HG03139 (cell line): ENCODE measurements around the gene PRR5L.
"Not testable (repeated sequence)": the region's sequence is repeated elsewhere in the genome, so short reads cannot be mapped to it uniquely, and the experiment has no call there.

Source experiments
- ATAC-seq: cut with Tn5 transposase; IDR thresholded peaks from one replicate; pipeline ENCODE4 v1.9.1; 2021; ENCODE audit not compliant: unreplicated experiment

Gene PRR5L

DNA sequence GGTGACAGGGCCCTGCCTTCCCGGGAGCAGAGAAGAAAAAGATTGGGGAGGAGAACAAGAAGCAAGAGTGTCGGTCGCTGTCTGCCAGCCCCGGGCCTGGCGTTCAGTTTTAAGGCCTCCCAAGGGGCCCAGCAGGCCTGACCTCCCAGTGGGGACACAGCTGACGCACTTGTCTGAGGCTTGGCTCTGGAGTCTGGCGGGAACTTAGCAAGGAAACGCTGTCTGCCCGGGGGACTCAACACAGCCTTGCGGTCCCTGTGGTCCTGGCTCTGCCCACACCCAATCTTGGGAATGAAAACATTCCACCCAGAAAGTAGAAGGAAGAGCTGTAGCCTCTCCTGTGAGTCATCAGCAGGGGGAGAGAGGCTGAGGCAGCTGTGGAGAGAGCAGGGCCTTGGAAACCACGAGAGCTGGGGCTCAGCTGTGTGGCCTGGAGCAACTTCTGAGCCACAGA is 159.6 kb downstream of the PRR5L start:
- ATAC-seq, result no peak

DNA sequence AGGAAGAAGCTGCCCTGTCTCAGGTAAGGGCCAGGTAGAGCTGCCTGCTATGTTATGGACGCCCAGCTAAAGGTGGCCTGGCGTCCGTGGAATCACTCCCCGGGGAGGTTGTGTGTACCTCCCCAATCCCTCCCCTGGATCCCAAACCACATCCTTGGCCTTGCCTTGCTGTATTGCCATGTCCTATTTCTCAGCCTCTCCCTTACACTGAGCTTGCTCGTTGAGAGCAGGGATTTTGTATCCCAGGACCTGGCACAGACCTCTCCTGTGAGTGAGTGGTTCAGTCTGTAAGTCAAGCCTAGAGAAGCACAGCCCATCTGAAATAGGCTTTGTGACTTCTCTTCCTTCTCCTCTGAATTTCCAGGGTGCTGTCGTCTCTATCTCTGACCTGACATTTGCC is 160.1 kb downstream of the PRR5L start:
- ATAC-seq, result no peak

DNA sequence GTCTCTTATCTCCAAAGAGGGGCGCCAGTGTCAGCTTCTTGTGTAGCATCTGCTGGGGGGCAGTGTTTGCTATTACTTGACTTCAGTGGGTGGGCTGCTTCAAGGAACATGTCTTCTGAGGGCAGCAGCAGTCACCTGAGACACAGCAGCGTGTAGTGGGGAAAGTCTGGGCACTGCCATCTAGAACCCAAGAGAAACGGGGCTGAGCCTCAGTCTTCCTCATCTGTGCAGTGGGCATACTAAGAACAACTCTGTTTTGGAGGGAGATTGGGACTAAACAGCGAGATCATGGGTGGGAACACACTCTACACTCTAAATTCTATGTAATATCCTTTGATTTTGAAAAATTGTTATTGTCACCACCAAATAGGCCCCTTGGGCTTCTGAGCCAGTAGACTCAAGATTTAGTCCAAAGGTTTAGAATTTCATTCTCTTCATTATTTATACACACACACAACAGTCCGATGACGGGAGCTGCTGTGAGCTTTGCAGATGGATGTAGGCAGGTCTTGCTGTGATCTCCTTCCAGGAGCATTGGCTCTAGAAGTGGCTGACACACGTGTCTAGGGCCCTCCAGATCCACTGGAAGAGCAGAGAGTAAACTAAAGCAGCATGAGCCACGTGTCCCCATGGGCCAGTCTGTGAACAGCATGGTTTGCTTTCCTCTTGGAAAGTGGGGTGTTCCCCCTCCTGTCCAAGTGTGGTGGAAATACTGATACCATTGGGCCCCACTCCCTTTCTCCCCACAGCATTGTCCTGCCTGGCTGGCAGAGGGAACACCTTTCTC is 162.2 kb downstream of the PRR5L start:
- no peak for ATAC-seq

DNA sequence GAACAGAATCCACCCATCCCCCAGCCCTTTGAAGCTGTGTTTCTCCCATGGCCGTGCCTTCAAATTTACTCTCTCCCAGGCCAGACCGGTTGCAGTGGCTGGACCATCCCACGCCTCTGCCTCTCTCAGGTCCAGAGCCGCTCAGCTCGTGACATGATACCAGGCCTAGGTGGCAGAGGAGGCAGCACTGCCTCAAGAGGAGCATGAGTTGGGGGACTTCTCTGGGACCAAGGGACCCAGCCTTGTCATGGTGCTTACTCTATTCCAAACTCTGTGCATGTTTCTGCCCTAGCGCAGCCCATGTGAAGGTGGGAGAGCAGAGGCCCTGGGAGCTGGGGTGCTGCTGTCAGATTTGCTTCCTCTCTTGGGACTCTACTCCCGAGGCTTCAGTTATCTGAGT is 163.0 kb downstream of the PRR5L start:
- no peak for ATAC-seq

DNA sequence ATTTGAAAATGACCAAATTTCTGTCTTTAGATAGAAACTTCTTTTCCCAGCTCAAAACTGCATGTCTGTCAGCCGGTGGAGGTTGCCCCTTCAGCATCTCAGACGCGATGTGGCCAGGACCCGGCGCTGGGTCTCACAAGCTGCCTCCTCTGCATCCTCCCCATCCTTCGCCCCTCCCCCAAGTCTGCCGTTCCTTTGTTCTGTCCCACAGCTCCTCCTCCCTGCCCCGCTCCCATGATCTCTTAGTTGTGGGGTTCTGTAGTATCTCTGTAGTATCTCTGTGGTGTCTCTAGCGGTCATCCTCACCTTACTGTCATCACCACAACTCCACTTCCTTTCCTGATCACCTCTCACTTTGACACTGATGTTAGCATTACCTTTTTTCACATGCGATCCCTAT is 164.1 kb downstream of the PRR5L start:
- ATAC-seq, result no peak

DNA sequence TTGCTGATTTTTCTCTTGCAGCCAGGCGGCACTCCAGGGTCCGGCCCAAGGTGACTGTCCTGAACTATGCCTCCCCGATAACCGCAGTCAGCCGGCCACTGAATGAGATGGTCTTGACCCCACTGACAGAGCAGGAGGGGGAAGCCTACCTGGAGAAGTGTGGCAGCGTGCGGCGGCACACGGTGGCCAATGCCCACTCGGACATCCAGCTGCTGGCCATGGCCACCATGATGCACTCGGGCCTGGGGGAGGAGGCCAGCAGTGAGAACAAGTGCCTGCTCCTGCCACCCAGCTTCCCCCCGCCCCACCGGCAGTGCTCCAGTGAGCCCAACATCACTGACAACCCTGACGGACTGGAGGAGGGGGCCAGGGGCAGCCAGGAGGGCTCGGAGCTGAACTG is 166.2 kb downstream of the PRR5L start:
- no peak for ATAC-seq

DNA sequence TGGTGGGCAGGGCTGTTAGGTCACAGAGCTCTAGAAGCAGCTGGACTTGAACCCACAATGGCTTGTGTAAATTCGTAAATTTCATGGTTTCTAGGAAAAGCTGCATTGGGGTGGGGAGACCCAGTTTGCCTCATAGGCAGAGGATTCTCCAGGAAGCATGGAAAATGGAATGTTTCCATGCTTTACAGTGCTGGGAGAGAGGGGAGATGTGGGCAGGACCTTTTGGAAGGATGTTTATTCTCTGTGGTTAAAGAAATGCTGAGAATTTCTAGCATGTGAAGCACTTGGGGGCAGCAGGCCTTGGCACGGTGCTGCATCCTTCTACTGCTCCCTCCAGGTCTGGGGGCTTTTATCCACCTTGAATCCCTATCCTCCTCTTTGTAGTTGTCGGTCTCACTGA is 167.7 kb downstream of the PRR5L start:
- no peak for ATAC-seq

DNA sequence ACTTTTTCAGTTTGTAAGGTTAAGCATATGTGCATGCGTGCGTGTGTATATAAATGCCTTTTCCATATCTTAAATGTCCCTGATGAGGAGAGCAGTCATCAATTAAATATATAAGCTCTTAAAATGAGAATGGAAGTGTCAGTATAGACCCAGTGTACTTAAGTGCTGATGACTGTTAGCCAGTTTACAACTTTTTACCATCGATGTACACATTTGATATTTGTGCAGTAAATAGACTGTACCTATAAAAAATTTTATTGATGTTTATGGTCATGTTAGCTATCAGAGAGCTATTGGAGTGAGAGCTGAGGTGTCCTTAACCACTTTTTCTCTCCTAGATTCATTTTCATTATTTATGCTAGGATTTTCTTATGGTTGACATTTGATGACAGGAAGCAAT is 168.6 kb downstream of the PRR5L start:
- ATAC-seq, result no peak

DNA sequence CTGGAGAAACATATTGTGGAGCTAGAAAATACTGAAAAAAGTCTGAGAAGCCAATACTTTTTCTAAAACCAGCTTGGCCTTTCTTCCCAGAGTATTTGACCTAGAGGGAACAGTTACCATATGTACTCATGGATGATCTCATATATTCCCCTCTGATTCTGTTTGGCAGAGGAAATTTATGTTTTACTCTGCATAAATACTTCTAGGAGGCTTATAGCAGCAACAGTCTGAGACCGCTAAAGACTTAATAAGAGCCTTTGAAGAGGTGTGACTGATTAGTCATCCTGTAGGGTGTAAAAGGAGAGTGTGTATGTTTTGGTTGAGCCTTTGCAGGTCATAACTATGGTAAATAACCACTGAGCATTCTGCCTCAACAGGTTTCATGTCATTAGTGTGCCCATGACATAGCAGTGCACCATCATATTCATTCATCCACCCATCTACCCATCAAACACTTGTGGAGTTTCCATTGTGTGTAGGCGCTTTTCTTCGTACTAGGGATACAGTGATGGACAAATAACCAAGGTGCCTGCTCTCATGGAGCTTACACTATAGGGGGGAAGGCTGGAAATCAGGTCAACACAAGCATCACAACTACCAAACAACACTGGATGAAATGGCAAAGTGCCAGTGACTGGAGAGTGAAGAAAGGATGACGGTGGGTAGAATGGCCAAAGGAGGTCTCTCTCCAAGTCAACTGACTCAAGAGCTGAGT is 169.5 kb downstream of the PRR5L start:
- no peak for ATAC-seq

DNA sequence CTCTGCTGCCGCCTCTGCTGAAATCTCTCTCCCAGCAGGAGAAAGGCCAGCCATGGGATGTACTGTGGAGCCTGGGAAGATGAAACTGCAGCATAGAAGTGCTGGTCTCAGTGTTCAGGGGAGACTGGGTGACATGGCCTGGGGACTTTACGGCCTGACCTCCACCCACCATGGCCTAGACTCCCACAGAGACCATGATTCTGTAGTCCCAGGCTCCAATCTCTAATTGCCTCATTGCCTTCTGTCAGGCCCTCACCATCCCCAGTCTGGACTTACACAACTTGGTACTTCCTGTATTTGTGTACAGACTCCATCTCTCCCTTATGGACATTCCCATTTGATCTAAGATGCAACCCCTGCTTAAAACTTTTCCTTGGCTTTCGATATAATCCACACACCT is 170.9 kb downstream of the PRR5L start:
- ATAC-seq, result no peak

DNA sequence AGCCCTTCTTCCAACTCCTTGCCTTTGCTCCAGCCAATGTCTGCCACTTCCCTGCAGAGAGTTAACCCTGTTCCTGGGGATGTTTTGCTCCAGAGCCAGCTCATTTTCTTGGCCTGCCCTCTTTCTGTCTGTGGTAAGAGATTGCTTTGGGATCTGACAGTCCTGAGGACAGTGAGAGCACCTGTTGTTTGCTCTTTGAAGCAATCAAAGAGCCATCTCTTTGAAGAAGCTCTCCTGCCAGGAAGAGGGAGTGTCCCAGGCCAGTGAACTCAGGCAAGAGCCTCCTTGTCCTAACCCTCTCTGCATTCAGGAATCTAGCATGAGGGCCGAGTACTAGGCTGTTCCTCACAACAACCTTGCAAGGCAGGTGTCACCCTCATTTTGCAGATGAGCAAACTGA is 171.8 kb downstream of the PRR5L start:
- ATAC-seq, result no peak

DNA sequence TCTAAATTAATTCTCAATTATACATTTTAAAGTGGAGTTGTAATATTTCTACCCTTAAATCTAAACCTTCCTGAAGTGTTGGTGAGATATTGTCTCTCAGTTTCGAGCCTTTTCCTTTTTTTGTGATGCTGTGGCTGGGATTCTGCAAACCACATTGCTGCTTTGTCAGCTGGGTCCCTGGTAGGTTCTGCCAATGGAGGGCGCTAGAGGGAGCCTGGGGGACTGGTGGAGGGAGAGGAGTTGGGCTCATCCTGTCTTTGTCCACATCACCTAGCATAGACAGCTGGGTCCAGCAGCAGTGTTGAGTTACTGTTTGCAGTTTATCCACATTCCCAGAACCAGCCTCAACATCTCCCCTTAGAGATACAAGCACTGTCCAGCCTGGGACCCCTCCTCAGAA is 173.0 kb downstream of the PRR5L start:
- ATAC-seq, result no peak

DNA sequence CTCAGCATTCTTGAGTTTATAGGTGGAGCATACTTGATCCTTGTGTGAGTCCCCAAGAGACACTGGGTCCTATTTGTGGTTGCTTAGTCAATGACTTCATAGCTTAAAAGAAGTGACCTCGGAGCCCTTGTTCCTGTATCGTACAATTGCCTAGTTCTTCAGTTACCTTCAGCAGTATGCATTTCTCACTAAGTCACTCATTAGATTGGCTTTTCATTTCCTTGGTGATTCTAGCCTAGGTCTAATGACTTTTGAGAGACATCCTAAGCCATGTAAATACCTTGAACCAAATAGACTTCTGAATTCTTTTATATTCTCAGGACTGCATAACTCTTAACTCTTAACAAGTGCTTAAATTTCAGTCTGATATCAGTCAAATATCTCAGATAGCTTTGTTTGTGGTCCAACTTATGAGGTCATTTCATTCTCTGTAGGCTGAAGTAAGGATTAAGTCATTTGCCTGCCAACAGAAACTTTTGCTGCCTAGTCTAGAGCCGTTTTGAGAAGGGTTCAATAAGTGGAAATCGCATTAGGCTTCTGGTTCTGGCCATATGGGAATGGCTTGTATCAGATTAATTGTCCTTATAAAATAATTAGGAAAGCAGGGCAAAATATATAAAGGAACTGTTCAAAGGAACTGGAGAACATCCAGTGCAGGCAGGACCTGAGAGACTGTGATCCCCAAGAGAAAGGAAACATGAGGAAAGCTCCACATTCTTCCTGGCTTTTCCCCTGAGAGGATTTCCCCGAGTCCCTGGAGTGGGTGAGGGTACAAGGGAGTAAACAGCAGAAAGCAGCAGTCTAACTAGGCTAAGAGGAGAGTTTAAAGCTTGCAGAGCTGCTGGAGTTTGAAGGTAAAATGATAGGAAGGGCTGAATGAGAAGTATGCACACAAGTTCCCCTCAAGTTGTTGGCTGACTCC is 174.1 kb downstream of the PRR5L start:
- no peak for ATAC-seq

DNA sequence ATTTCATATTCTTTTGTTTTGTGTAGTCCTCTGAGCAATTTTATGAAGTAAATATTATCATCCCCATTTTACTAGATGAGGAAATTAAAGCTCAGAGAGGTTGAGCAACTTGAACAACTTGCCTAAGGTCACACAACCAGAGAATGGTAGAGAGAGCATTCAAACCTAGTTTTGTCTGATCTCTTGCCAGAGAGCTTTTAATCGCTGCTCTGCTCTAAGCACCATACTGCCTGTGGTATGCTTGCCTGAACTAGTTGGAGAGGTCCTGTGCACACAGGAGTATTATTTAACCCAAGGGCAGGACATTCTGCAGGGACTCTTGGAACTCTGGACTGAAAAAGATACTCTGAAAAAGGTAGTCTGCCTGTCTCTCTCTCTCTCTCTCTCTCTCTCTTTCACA is 175.5 kb downstream of the PRR5L start:
- ATAC-seq, result no peak

DNA sequence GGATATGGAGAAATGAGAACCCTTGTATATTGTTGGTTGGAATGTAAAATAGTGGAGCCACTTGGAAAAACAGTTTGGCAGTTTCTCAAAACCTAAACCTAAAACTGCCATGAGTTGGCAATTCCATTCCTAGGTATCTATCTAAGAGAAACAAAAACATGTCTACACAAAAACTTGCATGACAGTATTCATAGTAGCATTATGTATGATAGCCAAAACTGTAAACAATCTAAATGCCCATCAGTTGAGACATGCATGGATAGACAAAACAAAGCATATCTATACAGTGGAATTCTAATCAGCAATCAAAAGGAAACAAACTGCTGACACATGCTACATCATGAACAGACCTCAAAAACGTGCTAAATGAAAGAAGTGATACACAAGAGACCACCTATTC is 179.1 kb downstream of the PRR5L start:
- no peak for ATAC-seq

DNA sequence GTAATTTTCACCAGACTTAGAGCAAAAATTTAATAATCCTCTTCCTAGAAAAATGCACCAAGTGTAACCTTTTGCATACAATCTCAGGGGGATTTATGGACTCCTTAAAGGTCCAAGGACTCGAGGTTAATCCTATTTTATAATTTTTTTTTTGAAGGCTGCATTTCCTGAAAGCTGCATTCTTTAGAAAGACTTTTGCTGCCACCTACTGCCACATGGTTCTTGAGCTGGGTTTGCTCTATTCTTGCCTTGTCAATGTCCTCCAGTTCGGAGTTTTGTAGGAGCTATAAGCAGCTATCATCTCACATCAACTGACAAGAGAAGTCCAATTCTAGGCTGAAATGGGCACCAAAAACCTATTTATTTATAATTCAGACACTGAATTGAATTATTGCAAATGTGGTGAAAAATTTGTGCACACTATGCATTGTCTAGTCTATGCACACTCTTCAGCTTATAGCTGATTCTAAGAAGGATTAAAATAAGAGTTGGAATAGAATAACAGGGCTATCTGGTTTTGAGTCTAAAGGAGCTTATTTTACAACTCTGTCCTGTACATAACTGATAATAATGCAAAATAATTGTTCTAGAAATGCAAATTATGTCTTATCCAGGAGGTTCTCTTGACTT is 182.7 kb downstream of the PRR5L start:
- ATAC-seq, result no peak

DNA sequence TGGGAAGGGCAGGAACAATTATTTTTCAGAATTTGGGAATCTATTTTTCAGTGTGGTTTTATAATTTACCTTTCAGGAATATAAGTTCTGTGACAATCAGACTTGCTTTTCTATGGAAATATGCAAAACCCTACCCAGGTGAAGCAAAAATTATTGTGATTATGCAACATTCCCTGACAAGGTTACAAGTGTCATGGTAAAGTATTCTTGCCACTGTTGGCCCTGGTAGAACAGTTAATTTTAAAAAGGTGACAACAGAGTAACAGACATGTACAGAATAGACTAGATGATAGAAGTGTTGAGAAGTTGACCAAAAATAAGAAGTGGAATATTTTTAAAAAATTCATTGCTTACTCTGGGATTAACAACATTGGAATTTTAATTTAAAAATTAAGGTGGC is 184.7 kb downstream of the PRR5L start:
- ATAC-seq, result no peak

DNA sequence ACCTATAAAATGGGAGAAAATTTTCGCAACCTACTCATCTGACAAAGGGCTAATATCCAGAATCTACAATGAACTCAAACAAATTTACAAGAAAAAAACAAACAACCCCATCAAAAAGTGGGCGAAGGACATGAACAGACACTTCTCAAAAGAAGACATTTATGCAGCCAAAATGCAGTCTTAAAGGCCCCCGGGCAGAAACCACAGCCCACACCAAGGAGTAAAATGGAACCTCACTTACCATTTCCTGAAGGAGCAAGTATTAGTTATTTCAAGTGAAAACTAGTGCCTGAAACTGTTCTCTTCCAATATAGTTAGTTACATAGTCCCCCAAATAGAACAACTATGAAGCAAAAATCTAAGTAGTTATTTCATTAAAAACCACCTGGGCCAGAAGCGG is 187.0 kb downstream of the PRR5L start:
- ATAC-seq, result not testable (repeated sequence)

DNA sequence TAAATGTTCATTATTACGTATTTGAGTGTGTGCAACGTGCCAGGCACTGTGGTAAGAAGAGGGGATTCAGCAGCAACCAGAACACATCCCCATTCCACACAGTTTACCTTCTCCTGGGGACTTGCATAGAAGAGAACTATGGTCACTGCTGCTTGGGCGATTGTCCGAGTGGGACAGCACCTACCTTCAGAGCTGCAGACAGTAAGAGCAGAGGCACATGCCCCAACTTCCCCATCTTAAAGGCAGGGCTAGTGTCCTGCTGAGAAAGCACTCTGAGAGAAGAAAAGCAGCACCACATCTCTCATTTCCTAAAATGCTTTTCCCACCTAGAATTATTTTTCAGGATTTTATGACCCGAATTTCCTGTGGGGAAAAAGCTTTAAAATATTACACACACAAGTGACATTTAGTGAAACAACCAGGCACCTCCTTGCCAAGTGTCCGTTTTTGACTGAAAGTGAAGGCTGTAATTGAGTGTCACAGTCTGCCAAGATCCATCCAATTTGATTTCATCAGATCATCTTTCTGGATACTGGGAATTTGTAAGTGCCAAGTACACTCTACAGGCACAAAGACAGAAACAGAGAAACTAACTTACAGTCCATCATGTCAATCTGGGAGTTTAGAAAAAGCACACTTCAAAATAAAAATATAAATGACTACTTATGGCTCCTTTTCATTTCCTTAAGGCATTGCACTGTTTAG is 189.4 kb downstream of the PRR5L start:
- ATAC-seq, result no peak

DNA sequence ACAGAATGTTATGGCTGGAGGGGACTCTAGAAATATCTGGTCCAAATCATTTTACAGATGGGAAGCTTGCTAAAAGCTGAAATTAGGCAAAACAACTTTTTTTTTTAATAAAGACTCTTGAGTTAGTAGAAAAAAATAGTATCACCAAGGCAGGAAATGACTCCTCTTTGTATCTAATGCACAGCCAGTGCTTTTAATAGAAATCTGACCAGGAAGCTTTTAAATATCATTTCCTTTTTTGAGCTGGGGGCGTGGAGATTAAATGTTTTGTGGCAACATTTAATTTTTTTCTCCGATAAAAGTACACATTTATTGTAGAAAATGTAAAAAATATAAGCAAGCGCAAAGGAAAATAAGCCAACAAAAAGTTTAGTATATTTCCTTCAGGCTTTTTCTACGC is 191.5 kb downstream of the PRR5L start:
- no peak for ATAC-seq
